MM.1S (cell line): ENCODE data around the gene PPP1R37.

ENCODE experiments used
- EZH2 ChIP-seq: fragments of 300-600 bp; sonication (generic); optimal IDR thresholded peaks from 2 replicates; pipeline ENCODE3; 2017; ENCODE audit warnings: low read depth, mild to moderate bottlenecking, antibody characterized with exemption, low read length, mixed read lengths
- EZH2phosphoT487 ChIP-seq: fragments of 300-600 bp; sonication (generic); IDR thresholded peaks from 2 replicates; pipeline ENCODE4 v1.6.1; 2018; ENCODE audit warnings: antibody characterized with exemption, low read length
- TF ChIP-seq, protein P1 (sequence below): fragments of 300-600 bp; sonication (generic); IDR thresholded peaks from 2 replicates; pipeline ENCODE4 v1.5.1; 2016; ENCODE audit warnings: antibody characterized with exemption, low read length, mixed read lengths

DNA sequence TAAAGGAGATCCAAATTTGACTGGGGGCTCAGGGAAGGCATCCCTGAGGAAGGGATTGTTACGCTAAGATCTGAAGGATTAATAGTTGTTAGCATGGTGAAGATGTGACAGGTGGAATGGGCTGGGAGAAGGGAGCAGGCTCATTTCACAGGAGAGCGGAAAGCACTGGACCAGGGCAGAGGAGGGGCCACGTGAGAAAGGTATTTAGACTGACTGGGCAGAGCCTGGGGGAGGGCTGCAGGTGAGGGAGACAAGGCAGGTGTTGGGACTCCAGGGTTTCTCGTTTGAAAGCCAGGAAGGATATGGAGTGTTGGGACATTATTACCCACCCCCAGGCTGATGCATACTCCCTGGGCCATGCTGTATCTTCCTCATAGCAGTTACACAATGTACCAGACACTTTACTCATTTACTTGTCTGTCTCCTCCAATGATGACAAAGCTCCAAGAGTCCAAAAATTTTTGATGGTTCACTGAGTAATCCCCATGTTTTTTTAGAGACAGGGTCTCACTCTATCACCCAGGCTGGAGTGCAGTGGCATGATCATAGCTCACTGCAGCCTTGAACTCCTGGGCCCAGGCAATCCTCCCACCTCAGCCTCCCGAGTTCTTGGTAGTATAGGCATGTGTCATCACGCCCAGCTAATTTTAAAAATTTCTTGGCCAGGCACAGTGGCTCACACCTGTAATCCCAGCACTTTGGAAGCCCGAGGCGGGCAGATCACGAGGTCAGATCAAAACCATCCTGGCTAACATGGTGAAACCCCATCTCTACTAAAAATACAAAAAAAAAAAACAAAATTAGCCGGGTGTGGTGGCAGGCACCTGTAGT lies 82.8 kb downstream of the PPP1R37 start:
- TF ChIP-seq, protein P1, sequence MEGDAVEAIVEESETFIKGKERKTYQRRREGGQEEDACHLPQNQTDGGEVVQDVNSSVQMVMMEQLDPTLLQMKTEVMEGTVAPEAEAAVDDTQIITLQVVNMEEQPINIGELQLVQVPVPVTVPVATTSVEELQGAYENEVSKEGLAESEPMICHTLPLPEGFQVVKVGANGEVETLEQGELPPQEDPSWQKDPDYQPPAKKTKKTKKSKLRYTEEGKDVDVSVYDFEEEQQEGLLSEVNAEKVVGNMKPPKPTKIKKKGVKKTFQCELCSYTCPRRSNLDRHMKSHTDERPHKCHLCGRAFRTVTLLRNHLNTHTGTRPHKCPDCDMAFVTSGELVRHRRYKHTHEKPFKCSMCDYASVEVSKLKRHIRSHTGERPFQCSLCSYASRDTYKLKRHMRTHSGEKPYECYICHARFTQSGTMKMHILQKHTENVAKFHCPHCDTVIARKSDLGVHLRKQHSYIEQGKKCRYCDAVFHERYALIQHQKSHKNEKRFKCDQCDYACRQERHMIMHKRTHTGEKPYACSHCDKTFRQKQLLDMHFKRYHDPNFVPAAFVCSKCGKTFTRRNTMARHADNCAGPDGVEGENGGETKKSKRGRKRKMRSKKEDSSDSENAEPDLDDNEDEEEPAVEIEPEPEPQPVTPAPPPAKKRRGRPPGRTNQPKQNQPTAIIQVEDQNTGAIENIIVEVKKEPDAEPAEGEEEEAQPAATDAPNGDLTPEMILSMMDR, result no peak
- TF ChIP-seq EZH2, result no peak
- TF ChIP-seq EZH2phosphoT487, result no peak
